SK-N-SH (cell line): ENCODE measurements around the gene TIAM1. TPM values are rescaled to one million over a fixed set of nuclear protein-coding genes. Genes with fewer than 3 reads are reported as not detected.
A peak's percentile ranks its signal among the peaks of the same experiment; 100 is the strongest.

Experiments
- CTCF ChIA-PET: fragments of 300-600, 350-600 bp; formaldehyde crosslinking; extraction: SDS; loops from one replicate; lab custom pipeline; 2021; lab: Yijun Ruan, JAX
- POLR2A ChIA-PET: fragments of 350-600 bp; sonication (Branson Sonifier 250); formaldehyde crosslinking; extraction: SDS; loops from one replicate; lab custom pipeline; 2020; ENCODE audit warnings: antibody characterized with exemption, inconsistent platforms; lab: Yijun Ruan, JAX
- DNase-seq: peaks from one replicate; pipeline ENCODE4 v3.0.0; 2012
- H2AFZ ChIP-seq: fragments of 200-600 bp; sonication (generic); 2 replicates; pipeline ENCODE4 v1.8.1; 2016; ENCODE audit warnings: antibody characterized with exemption, mild to moderate bottlenecking, low read depth
- H3F3A ChIP-seq: fragments of 200-600 bp; sonication (generic); replicated peaks from 2 replicates; pipeline ENCODE3; 2016; ENCODE audit warnings: antibody characterized with exemption, mild to moderate bottlenecking; ENCODE audit not compliant: insufficient read depth
- H3K27ac ChIP-seq, 2 experiments: fragments of 200-500 bp in 1 of 2; fragments of 200-600 bp in 1 of 2; sonication (Bioruptor generic) in 1 of 2; sonication (generic), shearing (Covaris generic) in 1 of 2; 2 replicates each; pipeline versions ENCODE4 v1.5.1 to v1.6.1; 2014 to 2016; ENCODE audit warnings: low read depth in 2 of 2, inconsistent platforms in 1 of 2, low read length in 1 of 2, mild to moderate bottlenecking in 1 of 2, mixed read lengths in 1 of 2
- H3K27me3 ChIP-seq: fragments of 200-600 bp; sonication (generic), shearing (Covaris generic); 2 replicates; pipeline ENCODE4 v1.6.1; 2016; ENCODE audit warnings: mixed run types; ENCODE audit not compliant: insufficient read depth
- H3K36me3 ChIP-seq, 2 experiments: fragments of 200-500 bp in 1 of 2; fragments of 200-600 bp in 1 of 2; sonication (Bioruptor generic) in 1 of 2; sonication (generic) in 1 of 2; replicated peaks in 1 of 2; 2 replicates each; pipeline versions ENCODE3 to v1.5.1; 2014 to 2016; ENCODE audit warnings: low read length in 1 of 2, mild to moderate bottlenecking in 1 of 2; ENCODE audit not compliant: insufficient read depth in 2 of 2, control insufficient read depth in 1 of 2
- H3K4me1 ChIP-seq, 2 experiments: fragments of 200-500 bp in 1 of 2; fragments of 200-600 bp in 1 of 2; sonication (Bioruptor generic) in 1 of 2; sonication (generic), shearing (Covaris generic) in 1 of 2; 2 replicates each; pipeline versions ENCODE4 v1.5.1 to v1.6.1; 2014 to 2016; ENCODE audit warnings: low read depth in 1 of 2, low read length in 1 of 2, mixed run types in 1 of 2; ENCODE audit not compliant: insufficient read depth in 2 of 2, control insufficient read depth in 1 of 2
- H3K4me2 ChIP-seq: fragments of 200-600 bp; sonication (generic), shearing (Covaris generic); 2 replicates; pipeline ENCODE4 v1.6.1; 2017; ENCODE audit warnings: mixed run types
- H3K4me3 ChIP-seq, 2 experiments: fragments of 200-500 bp in 1 of 2; fragments of 200-600 bp in 1 of 2; sonication (Bioruptor generic) in 1 of 2; sonication (generic), shearing (Covaris generic) in 1 of 2; 2 replicates each; pipeline versions ENCODE4 v1.5.1 to v1.8.1; 2014 to 2016; ENCODE audit warnings: low read depth in 2 of 2, inconsistent platforms in 1 of 2, low read length in 1 of 2, mild to moderate bottlenecking in 1 of 2, mixed read lengths in 1 of 2, moderate library complexity in 1 of 2
- H3K79me2 ChIP-seq: fragments of 200-600 bp; sonication (generic); 2 replicates; pipeline ENCODE4 v1.8.1; 2017; ENCODE audit warnings: mild to moderate bottlenecking; ENCODE audit not compliant: insufficient read depth
- H3K9ac ChIP-seq: fragments of 200-600 bp; sonication (generic); 2 replicates; pipeline ENCODE4 v1.6.1; 2017; ENCODE audit warnings: mixed run types
- H3K9me2 ChIP-seq: fragments of 200-600 bp; sonication (generic); 2 replicates; pipeline ENCODE4 v1.6.1; 2017; ENCODE audit warnings: mixed run types
- H3K9me3 ChIP-seq: fragments of 200-600 bp; sonication (generic); 2 replicates; pipeline ENCODE4 v1.6.1; 2017; ENCODE audit warnings: mixed run types, mild to moderate bottlenecking, moderate library complexity
- H4K20me1 ChIP-seq: fragments of 200-600 bp; sonication (generic); 2 replicates; pipeline ENCODE4 v1.6.1; 2017; ENCODE audit warnings: mild to moderate bottlenecking, mixed run types; ENCODE audit not compliant: insufficient read depth
- CHD2 ChIP-seq: fragments of 150-350 bp; IDR thresholded peaks from 2 replicates; pipeline ENCODE4 v1.6.1; 2018; ENCODE audit warnings: low read length; ENCODE audit not compliant: partially characterized antibody
- ELF1 ChIP-seq: IDR thresholded peaks from 2 replicates; pipeline ENCODE4 v1.4.0; 2012
- FOSL2 ChIP-seq: IDR thresholded peaks from 2 replicates; pipeline ENCODE4 v1.4.0; 2012; ENCODE audit warnings: low read depth, mild to moderate bottlenecking, moderate library complexity, borderline replicate concordance
- FOXJ3 ChIP-seq: sonication (generic); formaldehyde crosslinking; IDR thresholded peaks from 2 replicates; pipeline ENCODE4 v1.5.1; 2020; ENCODE audit warnings: mild to moderate bottlenecking, missing genetic modification reagents
- FOXM1 ChIP-seq: IDR thresholded peaks from 2 replicates; pipeline ENCODE4 v1.4.0; 2012; ENCODE audit warnings: low read depth, mild to moderate bottlenecking
- GABPA ChIP-seq: IDR thresholded peaks from 2 replicates; pipeline ENCODE4 v1.4.0; 2012; ENCODE audit warnings: low read depth, mild to moderate bottlenecking
- GATA2 ChIP-seq: sonication (generic); formaldehyde crosslinking; IDR thresholded peaks from 2 replicates; pipeline ENCODE4 v1.5.0; 2020; ENCODE audit warnings: mild to moderate bottlenecking, missing genetic modification reagents
- JUND ChIP-seq: IDR thresholded peaks from 2 replicates; pipeline ENCODE4 v1.4.0; 2012
- NRF1 ChIP-seq: IDR thresholded peaks from 2 replicates; pipeline ENCODE4 v1.6.1; 2012; ENCODE audit warnings: low read depth, mild to moderate bottlenecking, low read length
- POLR2AphosphoS5 ChIP-seq: IDR thresholded peaks from 2 replicates; pipeline ENCODE4 v1.6.1; 2012; ENCODE audit warnings: low read depth, low read length
- RCOR1 ChIP-seq: fragments of 150-350 bp; IDR thresholded peaks from 2 replicates; pipeline ENCODE4 v1.6.1; 2017; ENCODE audit warnings: antibody characterized with exemption, low read length
- RFX5 ChIP-seq: IDR thresholded peaks from 2 replicates; pipeline ENCODE4 v1.6.1; 2012; ENCODE audit warnings: mild to moderate bottlenecking, improper control_type of control experiment, low read length
- SIN3A ChIP-seq: IDR thresholded peaks from 2 replicates; pipeline ENCODE4 v1.6.1; 2012; ENCODE audit warnings: low read depth, mild to moderate bottlenecking, low read length, moderate library complexity, borderline replicate concordance
- TCF12 ChIP-seq: IDR thresholded peaks from 2 replicates; pipeline ENCODE4 v1.4.0; 2012
- YY1 ChIP-seq: IDR thresholded peaks from 2 replicates; pipeline ENCODE4 v1.4.0; 2012; ENCODE audit warnings: low read depth, mild to moderate bottlenecking
- whole genome bisulfite sequencing: methylation state at CpG from one replicate; pipeline ENCODE4 v1.1.6; 2017; ENCODE audit warnings: low lambda C conversion rate; 5-methylcytosine and 5-hydroxymethylcytosine counted together
- polyA plus RNA-seq, 3 experiments: library from polyadenylated mRNA; depleted of rRNA; stranded (reverse); fragments of >200 nt; gene quantifications; 2 replicates each; pipeline ENCODE4 v1.2.3, GENCODE V29; 2012
- TF ChIP-seq, protein P1 (sequence below): fragments of 200-600 bp; sonication (generic); IDR thresholded peaks from 2 replicates; pipeline ENCODE4 v1.6.1; 2017; ENCODE audit warnings: antibody characterized with exemption, mild to moderate bottlenecking, moderate library complexity
- TF ChIP-seq, protein P2 (sequence below): IDR thresholded peaks from 2 replicates; pipeline ENCODE4 v1.4.0; 2012; ENCODE audit warnings: low read depth, borderline replicate concordance
- TF ChIP-seq, protein P3 (sequence below): IDR thresholded peaks from 2 replicates; pipeline ENCODE4 v1.4.0; 2012; ENCODE audit warnings: low read depth, borderline replicate concordance
- TF ChIP-seq, protein P4 (sequence below): IDR thresholded peaks from 2 replicates; pipeline ENCODE4; 2012
- TF ChIP-seq, protein P5 (sequence below): fragments of 150-350 bp; IDR thresholded peaks from 2 replicates; pipeline ENCODE4 v1.6.1; 2016; ENCODE audit warnings: mild to moderate bottlenecking, low read depth, low read length

TIAM1 gene
- polyA plus RNA-seq, 1 of the 3 experiments (the other 2 are of a cell fraction) = 1.7 TPM

DNA sequence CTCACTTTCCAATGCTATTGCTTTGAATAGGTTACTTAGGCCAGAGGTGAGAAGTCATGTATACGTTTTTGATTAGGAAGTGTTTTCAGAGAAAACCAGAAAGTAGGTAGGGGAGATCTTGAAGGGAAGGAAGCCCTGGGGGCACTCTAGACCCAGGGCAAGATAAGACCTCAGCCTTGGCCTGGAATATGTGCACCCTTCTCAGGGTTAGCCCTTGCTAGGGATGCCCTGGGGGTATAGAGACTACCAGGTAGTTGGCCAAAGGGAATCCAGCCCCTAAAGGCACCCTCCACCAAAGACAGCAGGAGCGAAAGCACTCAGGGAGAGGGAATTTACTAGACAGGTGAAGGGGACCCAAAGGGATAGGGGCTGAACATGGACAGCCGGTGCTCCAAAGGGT lies 7.0 kb downstream of the TIAM1 start:
- H3K9me2 ChIP-seq = no peaks in the 10 kb centered on the region
- no peak overlapping the region for H3K9ac ChIP-seq
- DNase-seq = no peak
- H3K4me1 ChIP-seq = peaks cover 3 to 4% of the 10 kb centered on the region in 2 experiments; a peak in 2 of 4 replicates
- no peak overlapping the region for H3K4me3 ChIP-seq
- no peak for TF ChIP-seq GATA2
- TF ChIP-seq, protein P1, sequence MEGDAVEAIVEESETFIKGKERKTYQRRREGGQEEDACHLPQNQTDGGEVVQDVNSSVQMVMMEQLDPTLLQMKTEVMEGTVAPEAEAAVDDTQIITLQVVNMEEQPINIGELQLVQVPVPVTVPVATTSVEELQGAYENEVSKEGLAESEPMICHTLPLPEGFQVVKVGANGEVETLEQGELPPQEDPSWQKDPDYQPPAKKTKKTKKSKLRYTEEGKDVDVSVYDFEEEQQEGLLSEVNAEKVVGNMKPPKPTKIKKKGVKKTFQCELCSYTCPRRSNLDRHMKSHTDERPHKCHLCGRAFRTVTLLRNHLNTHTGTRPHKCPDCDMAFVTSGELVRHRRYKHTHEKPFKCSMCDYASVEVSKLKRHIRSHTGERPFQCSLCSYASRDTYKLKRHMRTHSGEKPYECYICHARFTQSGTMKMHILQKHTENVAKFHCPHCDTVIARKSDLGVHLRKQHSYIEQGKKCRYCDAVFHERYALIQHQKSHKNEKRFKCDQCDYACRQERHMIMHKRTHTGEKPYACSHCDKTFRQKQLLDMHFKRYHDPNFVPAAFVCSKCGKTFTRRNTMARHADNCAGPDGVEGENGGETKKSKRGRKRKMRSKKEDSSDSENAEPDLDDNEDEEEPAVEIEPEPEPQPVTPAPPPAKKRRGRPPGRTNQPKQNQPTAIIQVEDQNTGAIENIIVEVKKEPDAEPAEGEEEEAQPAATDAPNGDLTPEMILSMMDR = no peak
- TF ChIP-seq RCOR1 = no peak
- no peak overlapping the region for H3K27ac ChIP-seq
- peaks cover 5% of the 10 kb centered on the region for H3F3A ChIP-seq
- no peak overlapping the region for H2AFZ ChIP-seq
- no peaks in the 10 kb centered on the region for H4K20me1 ChIP-seq
- no peak overlapping the region for H3K4me2 ChIP-seq
- H3K27me3 ChIP-seq = no peaks in the 10 kb centered on the region
- H3K36me3 ChIP-seq = no peaks in the 10 kb centered on the region
- no peaks in the 10 kb centered on the region for H3K79me2 ChIP-seq
- no peaks in the 10 kb centered on the region for H3K9me3 ChIP-seq
- ChIA-PET CTCF (no interaction called here), POLR2A (no interaction called here)
- WGBS = 88% methylated on average over 3 of the region's 3 CpGs

DNA sequence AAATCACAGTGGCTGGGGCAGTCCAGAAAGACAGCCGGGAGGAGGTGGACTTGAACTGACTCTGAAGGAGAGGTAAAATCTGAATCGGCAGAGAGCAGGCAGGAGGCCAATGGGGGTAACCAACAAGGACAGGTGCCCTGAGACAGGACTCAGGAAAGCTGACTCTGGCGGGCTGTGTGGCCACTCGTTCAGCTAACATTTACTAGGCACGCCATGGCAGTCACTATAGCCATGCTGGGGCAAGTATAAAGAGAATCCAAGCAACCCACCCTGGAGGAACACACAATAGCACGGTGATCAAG lies 7.4 kb downstream of the TIAM1 start:
- Histone ChIP-seq H3K27ac (peak overlapping the region in 1 of 2 experiments; percentile 57; a peak in 2 of 4 replicates), H3F3A (peaks cover 5% of the 10 kb centered on the region), H3K4me3 (no peak overlapping the region), H3K27me3 (no peaks in the 10 kb centered on the region), H3K4me1 (peaks cover 3 to 4% of the 10 kb centered on the region in 2 experiments; a peak in 2 of 4 replicates), H3K9ac (no peak overlapping the region), H3K9me3 (no peaks in the 10 kb centered on the region), H2AFZ (no peak overlapping the region; the same call in 1 of the 2 replicates), H3K36me3 (no peaks in the 10 kb centered on the region), H3K9me2 (no peaks in the 10 kb centered on the region), H4K20me1 (no peaks in the 10 kb centered on the region), H3K79me2 (no peaks in the 10 kb centered on the region), H3K4me2 (peak overlapping the region; percentile 36; the same call in 1 of the 2 replicates)
- ChIA-PET CTCF (interaction anchor here (0.6 to 2.0 kb wide), 2 partner anchors 11 to 239 kb away, joined by 3 to 9 read pairs; no protein-coding TSS in a partner anchor), POLR2A (no interaction called here)
- WGBS = 88% methylated on average over 6 of the region's 6 CpGs
- TF ChIP-seq, protein P2, sequence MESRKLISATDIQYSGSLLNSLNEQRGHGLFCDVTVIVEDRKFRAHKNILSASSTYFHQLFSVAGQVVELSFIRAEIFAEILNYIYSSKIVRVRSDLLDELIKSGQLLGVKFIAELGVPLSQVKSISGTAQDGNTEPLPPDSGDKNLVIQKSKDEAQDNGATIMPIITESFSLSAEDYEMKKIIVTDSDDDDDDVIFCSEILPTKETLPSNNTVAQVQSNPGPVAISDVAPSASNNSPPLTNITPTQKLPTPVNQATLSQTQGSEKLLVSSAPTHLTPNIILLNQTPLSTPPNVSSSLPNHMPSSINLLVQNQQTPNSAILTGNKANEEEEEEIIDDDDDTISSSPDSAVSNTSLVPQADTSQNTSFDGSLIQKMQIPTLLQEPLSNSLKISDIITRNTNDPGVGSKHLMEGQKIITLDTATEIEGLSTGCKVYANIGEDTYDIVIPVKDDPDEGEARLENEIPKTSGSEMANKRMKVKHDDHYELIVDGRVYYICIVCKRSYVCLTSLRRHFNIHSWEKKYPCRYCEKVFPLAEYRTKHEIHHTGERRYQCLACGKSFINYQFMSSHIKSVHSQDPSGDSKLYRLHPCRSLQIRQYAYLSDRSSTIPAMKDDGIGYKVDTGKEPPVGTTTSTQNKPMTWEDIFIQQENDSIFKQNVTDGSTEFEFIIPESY = no peak
- TF ChIP-seq, protein P3, sequence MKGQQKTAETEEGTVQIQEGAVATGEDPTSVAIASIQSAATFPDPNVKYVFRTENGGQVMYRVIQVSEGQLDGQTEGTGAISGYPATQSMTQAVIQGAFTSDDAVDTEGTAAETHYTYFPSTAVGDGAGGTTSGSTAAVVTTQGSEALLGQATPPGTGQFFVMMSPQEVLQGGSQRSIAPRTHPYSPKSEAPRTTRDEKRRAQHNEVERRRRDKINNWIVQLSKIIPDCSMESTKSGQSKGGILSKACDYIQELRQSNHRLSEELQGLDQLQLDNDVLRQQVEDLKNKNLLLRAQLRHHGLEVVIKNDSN = no peak
- TF ChIP-seq FOXM1 (no peak), FOSL2 (no peak), YY1 (no peak), RFX5 (no peak), POLR2AphosphoS5 (no peak), CHD2 (no peak), GABPA (no peak), TCF12 (no peak), ELF1 (no peak), JUND (no peak), GATA2 (no peak), FOXJ3 (CRISPR knock-in tag) (no peak), SIN3A (no peak), NRF1 (no peak), RCOR1 (no peak)
- TF ChIP-seq, protein P4, sequence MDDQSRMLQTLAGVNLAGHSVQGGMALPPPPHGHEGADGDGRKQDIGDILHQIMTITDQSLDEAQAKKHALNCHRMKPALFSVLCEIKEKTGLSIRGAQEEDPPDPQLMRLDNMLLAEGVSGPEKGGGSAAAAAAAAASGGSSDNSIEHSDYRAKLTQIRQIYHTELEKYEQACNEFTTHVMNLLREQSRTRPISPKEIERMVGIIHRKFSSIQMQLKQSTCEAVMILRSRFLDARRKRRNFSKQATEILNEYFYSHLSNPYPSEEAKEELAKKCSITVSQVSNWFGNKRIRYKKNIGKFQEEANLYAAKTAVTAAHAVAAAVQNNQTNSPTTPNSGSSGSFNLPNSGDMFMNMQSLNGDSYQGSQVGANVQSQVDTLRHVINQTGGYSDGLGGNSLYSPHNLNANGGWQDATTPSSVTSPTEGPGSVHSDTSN = no peak
- TF ChIP-seq, protein P5, sequence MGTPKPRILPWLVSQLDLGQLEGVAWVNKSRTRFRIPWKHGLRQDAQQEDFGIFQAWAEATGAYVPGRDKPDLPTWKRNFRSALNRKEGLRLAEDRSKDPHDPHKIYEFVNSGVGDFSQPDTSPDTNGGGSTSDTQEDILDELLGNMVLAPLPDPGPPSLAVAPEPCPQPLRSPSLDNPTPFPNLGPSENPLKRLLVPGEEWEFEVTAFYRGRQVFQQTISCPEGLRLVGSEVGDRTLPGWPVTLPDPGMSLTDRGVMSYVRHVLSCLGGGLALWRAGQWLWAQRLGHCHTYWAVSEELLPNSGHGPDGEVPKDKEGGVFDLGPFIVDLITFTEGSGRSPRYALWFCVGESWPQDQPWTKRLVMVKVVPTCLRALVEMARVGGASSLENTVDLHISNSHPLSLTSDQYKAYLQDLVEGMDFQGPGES = no peak
- DNase-seq = no peak
